ENCODE measurements around the gene NTMT1.

Gene NTMT1

DNA sequence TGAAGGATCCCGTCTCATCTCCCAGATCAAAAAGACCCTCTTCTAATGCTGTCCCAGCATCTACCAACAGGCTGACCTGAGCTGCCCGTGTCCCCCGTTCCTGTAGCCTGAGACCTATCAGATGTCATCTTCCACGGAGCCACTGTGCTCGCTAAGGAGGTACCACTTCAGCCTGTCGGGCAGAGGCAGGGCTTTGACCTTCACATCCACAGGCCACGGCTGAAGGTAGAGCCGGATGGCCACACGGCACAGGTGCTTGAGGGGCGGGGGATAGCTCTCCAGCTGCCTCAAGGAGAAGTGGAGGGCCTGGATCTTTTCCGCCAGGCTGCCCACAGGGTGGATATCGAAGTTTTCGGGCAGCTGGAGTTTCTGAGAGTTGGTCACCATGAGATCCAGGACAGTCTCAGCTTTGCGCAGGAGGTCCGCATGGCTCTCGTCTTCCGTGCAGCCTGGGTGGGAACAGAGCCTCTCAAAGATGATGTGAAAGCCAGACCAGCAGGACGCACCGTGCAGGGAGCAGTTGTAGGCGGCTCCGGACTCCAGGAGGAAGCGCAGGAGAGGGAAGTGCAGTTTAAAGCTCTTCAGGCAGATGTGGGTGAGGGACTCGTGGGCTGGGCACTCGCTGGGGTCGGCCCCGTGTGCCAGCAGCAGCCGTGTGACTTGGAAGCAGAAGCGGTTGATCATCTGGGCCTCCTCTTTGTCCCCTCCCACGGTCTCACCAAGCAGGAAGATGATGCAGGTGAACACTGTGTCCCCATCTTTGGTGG is 11.9 kb downstream of the NTMT1 start:
- DNase-seq: no peak

DNA sequence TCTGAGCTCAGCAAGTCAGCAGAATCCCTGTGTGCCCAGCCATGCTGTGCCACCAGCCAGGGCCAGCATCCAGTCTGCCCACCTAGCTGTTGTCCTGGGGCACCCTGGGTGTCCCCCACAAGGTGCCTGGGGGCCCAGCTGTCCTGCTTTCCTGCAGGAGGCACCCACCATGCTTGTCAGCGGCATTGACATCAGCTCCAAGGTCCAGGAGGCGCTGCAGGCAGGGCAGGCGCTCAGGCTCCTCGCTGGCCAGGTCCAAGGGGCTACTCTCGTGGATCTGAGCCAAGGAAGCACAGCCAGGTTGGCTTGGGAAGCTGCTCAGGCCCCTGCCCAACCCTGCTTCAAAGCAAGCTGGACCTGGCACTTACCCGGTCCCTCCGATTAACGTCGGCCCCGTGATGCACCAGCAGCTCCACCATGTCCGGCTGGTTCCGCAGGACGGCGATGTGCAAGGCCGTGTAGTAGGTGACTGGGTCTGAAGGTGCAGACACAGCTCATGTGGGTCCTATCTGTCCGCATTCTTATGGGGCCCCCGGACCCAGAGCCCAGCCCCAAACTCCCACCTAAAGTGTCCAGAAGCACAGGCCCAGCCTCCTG is 13.2 kb downstream of the NTMT1 start:
- DNase-seq: no peak

DNA sequence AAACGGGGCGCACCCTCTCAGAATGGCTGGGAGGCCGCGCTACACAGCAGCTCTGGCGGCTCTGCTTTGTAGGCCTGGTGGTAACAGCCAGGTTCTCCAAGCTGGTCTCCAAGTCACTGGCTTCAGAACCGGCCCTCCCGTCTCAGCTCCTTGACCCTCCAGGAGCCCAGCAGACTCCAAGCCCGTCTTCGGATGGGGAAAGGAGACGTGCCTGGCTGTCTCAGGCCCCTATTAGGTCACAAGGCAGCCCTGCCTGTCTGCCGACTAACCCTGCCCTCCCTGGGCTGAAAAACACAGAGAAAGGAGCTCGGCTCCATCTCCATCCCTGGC is 13.8 kb downstream of the NTMT1 start:
- DNase-seq: no peak

DNA sequence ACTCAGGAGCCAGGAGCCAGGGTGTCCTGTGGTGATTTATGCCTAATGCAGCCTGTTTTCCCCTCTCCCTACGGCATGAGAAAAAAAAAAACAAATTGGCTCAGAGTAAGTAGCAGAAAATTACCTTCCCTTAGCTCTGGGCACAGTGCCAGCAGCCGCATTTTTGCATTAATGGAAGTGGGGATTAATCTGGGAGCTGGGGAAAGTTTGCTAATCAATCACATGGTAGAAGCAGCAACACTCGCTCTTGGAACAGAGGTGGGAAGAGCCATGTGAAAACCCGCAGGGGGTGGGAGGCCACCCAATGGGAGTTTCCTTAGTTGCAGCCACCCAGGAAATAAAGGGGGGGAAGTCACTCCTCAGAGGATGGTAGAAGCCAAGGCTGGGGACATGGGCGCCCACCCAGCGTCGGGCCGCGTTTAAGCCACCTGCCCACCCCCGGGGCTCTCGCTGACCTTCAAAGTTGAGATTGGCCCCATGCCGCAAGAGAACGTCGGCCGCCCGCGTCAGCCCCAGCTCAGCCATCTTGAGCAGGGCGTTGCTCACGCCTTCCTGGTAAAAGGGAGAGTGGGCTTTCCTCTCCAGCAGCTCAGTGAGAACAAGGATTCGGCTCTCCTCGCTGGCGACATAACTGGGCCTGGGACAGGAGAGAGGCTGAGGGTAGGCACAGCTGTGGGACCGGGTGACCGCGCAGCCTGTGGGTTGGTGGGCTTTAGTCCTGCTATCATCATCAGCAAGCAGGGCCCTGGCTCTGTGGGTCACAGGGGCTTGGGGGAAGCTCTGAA is 14.3 kb downstream of the NTMT1 start:
- peak; percentile 72 for DNase-seq

DNA sequence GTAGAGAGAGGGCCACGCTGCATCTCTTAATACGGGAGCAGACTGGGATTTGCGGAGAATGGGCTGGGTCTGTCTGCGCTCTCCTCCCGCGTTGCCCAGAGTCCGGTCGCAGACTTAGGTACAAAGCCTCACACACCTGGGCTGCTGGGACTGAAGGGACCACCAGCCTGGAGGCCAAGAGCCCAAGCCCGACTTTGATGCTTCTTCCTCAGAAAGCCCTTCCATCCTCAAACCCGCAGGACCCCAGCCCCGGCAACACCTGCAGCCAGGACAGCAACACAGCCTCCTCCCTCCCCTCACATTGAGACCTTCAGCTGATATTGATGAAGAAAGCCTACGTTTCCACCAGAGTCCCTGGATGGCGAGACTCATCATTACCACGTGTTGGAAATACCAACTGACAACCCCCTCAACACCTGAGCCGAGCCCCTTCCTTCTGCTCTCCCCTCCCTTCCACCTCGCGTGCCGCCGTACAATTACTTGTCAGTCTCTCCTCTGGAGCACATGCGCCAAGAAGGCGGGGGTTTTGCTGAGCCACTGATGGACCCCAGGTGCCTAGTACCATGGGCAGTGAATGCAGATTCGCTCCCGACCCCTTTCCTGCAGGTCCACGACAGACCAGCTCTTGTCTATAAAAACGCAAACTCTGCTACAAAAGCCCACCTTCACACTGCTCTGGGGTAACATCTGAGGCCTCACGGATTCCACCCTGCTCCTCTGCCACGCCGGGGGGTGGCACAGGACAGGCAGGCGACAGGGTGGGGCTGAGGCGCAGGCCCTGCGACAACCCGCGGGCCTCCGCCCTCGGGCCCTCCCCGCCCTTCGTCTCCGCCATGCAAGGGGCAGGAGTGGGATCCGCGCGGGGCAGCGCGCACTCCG is 15.1 kb downstream of the NTMT1 start:
- no peak for DNase-seq

DNA sequence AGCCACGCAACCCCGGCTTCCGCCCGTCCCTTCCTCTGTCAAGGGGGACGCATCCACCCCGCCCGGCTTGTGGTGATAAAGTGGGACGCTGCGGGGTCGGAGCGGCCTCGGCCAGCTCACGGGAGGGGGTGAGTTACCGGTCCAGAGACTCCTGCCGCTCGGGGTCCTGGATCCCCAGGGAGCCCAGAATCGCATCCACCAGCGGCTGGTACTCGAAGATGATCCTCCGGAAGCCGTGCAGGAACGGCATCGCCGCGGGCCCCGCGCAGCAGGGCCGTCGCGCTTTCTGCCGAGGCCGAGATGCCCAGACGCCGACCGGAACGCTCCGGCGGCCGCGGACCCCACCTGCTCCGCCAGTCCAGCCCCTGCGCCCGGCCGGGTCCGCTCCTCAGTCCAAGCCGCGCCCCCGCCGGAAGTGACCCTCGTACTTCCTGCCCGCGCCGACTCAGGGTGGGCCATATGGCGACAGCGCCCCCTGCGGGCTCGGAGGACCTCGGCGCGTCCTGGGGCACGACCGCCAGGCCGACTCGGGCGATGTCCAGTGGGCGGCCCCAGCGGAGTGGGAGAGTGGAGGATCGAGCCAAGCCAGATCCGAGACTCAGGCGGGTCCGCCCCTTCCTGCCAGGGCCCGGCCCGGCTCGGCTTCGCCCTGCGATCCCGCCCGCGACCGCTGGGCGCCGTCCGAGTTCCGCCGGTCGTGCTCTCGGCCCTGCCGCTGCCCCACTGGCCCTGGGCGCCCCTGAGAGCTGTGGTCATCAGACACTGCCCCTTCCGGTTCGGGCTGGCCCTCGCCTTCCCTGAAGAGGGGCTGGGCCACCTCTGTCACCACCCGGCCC is 16.0 kb downstream of the NTMT1 start, which contains the start of gene ASB6:
Gene ASB6 (minus strand): TSS at position 402 of the 836 bp plus-strand sequence. CDS start 152 bp downstream, at position 250.
- peak; percentile 95 for DNase-seq

DNA sequence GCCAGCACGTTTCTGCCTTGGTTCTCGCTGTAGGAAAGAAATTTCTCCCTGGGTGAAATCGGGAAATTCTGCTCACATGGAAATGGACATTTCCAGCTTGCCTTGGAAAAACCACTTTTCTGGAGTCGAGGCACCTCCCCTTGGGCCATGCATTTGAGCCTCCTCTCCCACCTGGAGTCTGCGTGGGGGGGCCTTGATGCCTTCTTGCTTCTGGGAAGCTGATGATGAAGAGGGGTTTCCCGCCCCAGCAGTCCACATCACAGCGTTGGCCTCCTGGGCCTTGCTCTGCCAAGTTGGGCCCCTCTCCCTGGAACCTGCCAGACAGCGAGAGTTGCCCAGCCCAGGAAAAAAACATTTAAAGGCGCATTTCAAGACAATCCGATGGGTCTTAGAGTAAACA is 17.7 kb downstream of the NTMT1 start:
- DNase-seq: no peak

DNA sequence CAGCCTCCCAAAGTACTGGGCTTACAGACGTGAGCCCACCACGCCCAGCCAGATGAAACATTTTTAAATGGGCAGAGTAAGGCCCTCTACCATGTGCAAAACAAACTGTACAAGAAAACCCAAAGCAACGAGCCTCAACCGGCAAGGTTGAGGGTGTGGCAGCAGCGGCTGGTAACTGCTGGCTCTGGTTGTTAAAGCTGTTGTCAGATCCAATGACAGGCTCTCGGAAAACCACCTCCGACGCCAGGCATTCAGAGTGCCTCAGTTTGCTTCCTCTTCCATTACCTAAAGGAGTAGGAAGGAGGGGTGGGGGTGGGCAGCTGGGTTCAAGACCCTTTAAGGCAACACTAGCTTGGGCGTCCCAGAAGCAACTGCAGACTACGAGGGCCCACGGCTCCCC is 18.4 kb downstream of the NTMT1 start:
- no peak for DNase-seq

DNA sequence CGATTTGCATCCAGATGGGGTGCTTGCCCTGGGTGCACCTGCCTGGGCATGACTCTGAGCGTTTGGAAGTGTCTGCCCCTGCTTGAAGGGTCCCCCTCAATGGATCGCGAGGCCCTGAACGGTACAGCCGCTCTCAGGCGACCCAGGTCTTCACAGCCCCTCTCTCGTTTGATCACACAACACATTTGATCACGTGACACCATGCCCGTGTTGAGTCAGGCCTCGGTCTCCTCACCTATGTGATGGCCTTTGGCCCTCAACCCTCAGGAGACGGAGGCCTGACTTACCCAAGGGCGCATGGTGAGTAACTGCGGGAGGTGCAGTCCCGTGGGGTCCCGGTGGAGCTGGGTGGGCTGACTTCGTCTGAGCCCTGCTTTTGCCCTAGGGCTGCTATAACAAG is 18.9 kb downstream of the NTMT1 start:
- no peak for DNase-seq

DNA sequence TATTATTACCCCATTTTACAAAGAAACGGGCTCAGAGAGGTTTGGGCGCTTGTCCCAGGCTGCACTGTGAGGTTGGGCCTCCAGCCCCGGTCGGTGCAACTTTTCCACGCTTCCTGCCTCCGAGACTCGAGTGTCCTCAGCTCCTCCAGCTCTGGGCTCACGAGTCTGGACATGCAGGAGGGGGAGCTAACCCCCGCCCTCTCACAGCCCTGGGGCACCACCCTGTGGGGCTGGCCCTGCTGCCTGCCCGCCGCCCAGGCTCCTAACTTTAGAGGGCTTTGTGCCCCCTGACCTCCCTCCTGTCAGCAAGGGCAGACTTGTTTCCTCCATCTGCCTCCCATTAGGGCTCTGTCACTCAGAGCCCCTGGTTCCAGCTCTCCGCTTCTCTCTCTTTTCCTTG is 20.3 kb downstream of the NTMT1 start:
- no peak for DNase-seq

DNA sequence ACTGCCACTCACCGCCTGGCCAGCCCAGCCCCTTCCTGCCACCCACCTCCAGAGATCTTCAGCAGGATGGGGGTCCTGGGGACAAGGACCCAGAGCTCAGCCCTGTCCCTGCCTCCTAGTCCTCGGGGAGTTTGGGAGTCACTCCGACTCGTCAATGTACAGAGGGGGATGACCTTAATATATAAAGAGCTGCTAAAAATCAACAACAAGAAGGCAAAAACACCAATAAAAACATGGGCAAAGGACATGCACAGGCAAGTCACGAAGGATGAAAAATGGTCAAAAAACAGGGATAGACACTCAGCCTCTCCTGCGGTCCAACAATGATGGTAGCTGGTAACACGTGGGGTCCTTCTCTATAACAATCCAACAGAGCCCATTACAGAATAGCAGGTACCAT is 20.7 kb downstream of the NTMT1 start:
- no peak for DNase-seq

DNA sequence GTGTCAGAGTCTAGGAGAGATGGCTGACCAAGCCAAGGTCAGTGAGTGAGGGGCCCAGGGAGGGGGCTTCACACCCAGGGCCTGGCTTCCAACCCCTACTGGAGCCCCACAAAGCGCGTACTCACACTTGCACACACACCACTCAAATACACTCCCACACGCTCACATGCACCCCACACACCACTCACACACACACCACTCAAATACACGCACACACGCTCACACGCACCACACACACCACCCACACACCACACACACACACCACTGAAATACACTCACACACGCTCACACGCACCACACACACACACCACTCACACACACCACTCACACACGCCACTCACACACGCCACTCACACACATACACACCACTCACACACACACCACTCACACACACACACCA is 21.7 kb downstream of the NTMT1 start:
- no peak for DNase-seq

DNA sequence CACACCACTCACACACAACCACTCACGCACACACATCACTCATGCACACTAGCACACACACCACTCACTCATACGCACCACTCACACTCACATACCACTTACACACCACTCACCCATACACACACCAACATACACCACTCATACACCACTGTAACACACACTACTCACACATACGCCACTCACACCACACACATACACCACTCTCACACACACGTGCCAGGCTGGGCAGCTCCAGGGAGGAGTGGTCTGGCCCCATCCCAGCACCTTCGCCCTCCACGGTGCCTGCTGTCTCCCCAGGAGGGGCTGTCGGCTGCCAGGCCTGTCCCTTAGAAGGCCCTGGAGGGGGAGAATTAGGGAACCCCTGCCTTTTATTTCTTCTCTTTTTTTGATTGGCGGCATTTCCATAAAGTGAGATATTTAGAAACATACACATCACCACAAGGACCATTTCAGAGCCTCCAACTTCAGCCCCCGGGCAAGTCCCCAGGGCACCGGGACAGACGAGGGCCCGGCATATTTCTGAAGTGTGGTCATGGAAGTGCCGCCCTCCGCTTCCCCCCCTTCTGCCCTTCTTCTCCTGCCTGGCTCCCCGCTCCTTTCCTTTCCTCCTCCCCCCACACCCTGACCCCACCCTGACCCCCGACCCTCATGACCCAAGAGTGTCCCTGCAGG is 22.3 kb downstream of the NTMT1 start:
- no peak for DNase-seq

DNA sequence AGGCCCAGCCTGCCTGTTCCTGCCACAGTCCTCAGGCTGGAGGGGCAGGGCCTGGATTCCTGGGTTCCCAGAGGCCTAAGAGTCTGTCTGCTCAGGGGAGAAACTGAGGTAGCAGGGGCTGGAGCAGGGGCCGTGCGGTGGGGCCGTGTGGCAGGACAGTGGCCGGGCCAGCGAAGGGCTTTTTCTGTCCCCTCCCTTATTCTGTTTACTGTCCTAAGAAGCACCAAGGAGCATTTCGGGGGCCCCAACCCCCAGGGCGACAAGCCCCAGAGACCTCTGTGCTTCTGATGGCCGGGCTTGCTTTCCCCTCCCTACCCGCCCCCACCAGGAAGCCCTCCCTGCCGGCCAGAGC is 22.8 kb downstream of the NTMT1 start:
- no peak for DNase-seq

DNA sequence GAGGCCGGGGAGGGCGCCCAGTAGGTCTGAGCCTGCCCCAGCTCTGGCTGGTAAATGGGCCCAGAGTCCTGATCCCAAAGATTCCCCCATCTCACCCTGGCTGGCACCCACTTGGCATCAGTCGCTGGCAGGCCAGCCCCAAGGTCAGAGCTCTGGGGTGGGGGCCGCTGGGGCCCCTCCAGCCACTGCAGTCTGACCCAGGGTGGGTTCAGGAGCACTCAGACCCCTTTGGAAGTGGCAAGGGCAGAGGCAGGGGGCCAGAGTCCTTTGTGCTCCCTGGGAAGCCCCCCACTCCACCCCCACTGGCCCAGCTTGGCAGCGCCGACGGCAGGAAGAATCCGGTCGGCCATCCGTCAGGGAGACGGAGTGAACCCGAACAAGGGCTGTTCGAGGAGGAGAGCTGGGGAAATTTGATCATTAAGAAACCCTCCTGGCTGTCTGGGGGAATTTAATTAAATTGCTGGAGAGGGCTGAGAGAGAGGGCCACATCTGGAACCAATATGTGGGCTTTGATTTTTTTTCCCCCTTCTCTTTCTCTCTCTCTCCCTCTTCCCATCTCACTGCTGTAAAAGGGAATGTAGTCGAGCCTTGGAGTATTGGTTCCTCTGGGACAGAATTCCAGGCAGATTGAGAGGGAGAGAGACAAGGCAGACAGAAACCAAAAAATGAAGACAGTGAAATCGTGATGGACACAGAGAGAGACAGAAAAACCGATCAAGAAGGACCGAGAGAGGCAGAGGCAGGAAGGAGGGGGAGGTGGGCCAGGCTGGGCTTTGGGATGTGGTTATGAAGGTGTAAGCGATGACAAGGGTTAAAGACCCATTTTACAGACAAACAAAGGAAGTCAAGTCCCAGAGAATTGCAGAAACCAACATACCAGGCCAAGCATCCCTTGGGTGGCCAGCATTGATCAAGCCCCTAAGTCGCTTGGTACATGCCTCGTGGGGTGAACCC is 24.0 kb downstream of the NTMT1 start:
- peak; percentile 80 for DNase-seq

DNA sequence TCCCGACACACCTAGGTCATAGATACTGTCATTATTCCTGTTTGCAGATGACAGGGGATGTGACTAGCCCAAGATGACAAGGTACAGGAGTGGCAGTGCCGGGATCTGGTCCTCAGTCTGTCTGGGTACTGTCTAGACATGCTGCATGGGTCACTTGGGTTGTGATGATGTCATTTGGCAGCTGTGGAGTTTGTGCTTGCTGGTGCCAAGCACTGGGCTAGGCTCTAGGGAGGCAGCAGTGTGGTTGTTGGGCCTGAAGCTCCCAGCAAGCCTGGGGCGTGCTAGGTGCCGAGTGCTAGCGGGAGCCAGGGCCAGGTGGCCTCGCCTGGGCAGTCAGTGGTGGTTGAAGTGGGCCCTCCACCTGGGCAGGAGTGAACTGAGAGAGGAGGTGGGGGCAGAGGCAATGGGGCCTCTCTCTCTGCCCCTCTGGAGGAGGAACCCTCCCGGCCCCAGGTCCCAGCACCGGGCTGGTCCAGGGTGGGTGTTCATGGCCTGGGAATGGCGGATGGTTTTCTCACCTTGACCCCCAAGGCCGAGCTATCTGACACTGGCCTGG is 24.8 kb downstream of the NTMT1 start:
- peak; percentile 39 for DNase-seq

DNA sequence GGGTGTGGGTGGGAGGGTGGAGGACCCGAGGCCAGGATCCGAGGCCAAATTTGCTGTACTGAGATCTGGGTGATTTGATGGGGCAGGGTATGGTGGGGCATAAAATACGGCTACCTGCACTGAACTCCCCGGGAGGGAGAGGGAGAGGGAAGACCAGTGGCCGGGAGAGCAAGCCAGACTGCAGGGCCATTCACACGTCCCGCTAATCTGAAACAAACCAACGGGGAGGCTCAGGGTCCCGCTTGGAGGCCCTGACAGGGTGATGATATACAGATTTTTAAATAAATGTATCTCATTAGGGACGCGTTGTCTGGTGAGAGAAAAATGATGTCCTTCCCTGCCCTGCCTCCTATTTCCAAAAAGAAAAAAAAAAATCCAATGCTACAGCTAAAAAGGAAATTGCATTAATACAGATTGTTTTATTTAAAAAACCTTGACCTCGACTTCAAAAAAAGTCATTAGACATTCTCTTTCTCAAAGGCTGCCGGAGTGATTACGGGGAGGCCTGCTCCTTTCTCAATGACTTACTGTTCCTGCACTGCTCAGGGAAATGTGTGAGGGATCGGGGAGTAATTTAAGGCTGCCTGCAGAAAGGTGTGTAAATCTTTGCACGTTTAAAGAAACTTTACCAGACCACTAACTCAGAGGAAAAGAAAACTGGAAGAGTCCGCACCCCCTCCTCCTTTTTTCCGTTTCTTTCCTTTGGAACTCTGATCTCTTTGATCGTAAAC is 28.0 kb downstream of the NTMT1 start:
- DNase-seq: no peak

DNA sequence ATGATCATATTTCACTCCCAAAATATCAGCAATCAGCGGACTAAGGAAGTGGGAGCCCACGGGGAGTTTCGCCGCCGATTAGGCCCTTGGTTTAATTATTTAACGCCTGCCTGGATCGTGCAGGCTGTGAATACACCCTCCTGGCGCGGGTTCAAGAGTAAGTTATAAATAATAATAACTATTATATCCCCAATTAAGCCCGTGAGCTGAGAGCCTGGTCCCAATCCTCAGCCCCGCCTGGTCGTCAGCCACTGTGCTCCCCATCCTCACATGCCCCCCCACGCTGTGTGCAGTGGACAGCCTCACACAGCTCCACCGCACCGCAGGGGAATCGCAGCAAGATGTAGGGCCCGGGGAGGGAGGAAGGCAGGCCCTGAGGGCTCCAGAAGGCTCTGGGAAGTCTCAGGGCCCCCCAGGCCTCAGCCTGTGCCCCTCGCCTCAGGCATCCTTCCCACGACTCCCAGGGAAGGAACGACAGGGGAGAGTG is 28.6 kb downstream of the NTMT1 start:
- DNase-seq: no peak

DNA sequence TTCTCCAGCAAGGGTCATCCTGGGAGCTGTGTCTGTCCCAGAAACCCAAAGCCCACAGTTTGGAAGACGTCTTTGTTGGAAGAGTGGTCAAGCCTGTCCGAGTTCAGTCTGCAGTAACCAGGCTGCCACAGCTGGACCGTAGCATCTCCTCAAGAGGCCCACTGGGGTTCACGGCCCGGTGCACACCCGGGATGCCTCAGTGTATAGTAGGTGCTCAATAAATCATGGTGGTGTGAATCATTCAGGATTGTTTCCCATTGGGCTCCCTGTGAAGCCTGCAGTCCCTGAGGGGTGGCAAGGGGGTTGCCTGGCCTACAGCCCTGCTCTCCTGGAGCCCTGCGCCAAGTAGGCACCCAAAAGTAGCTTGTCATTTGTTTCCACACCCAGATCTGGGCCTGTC is 29.2 kb downstream of the NTMT1 start:
- DNase-seq: no peak

Data from fibroblast of upper back skin (primary cell).